CD4-positive, alpha-beta T cell treated with Interleukin-2 at 100 ng/mL for 4 hours (primary cell): ENCODE measurements around the gene DZIP1.
"Not testable (repeated sequence)": the region's sequence is repeated elsewhere in the genome, so short reads cannot be mapped to it uniquely, and the experiment has no call there.

ENCODE experiments used
- DNase-seq: peaks from one replicate; pipeline ENCODE4 v3.0.0-alpha.2; 2020; ENCODE audit warnings: low spot score

DZIP1 gene

GRCh38 chr13:95601906-95602305 is 42.6 kb downstream of the DZIP1 start:
- DNase-seq = no peak

GRCh38 chr13:95601216-95601615 is 43.3 kb downstream of the DZIP1 start:
- DNase-seq = no peak

- DNase-seq = no peak
These were observed 47.8 kb downstream of the DZIP1 start for GRCh38 chr13:95596701-95597100.

- DNase-seq = no peak
These were observed 51.0 kb downstream of the DZIP1 start for GRCh38 chr13:95593462-95593861.

GRCh38 chr13:95588721-95589120 is 55.8 kb downstream of the DZIP1 start:
- DNase-seq = no peak

- DNase-seq = no peak
These were observed 56.4 kb downstream of the DZIP1 start for GRCh38 chr13:95588134-95588533.

GRCh38 chr13:95585867-95586266 is 58.6 kb downstream of the DZIP1 start:
- no peak for DNase-seq

- no peak for DNase-seq
These were observed 65.2 kb downstream of the DZIP1 start for GRCh38 chr13:95579303-95579702.

- no peak for DNase-seq
These were observed 71.3 kb downstream of the DZIP1 start for GRCh38 chr13:95573221-95573620.

- no peak for DNase-seq
These were observed 72.6 kb downstream of the DZIP1 start for GRCh38 chr13:95571941-95572340.

GRCh38 chr13:95570016-95570415 is 74.5 kb downstream of the DZIP1 start:
- DNase-seq = no peak

GRCh38 chr13:95568131-95568530 is 76.4 kb downstream of the DZIP1 start:
- no peak for DNase-seq

- not testable (repeated sequence) for DNase-seq
These were observed 78.7 kb downstream of the DZIP1 start for GRCh38 chr13:95565758-95566157.

- no peak for DNase-seq
These were observed 79.7 kb downstream of the DZIP1 start for GRCh38 chr13:95564733-95565291.

- DNase-seq = no peak
These were observed 80.4 kb downstream of the DZIP1 start for GRCh38 chr13:95564091-95564490.

- no peak for DNase-seq
These were observed 84.1 kb downstream of the DZIP1 start for GRCh38 chr13:95560387-95560786.

- DNase-seq = no peak
These were observed 85.4 kb downstream of the DZIP1 start for GRCh38 chr13:95559100-95559499.

- no peak for DNase-seq
These were observed 87.5 kb downstream of the DZIP1 start for GRCh38 chr13:95557013-95557412.

- DNase-seq = no peak
These were observed 90.7 kb downstream of the DZIP1 start for GRCh38 chr13:95553581-95554385.

- DNase-seq = no peak
These were observed 91.7 kb downstream of the DZIP1 start, which contains the start of gene CLDN10 for GRCh38 chr13:95552539-95553441. CLDN10 (plus strand) TSS chr13:95552720; CDS start chr13:95552754, 34 bp downstream.

GRCh38 chr13:95552208-95552538 is 92.3 kb downstream of the DZIP1 start:
- no peak for DNase-seq

- no peak for DNase-seq
These were observed 96.9 kb downstream of the DZIP1 start for GRCh38 chr13:95547531-95548167.
